Measurements from ENCODE around the gene CCS. TPM values are rescaled to one million over a fixed set of nuclear protein-coding genes. Genes with fewer than 3 reads are reported as not detected.

The CCS gene
- total and polyA plus RNA-seq, 2 experiments from 2014 or later, result 86.6 to 117 TPM

DNA sequence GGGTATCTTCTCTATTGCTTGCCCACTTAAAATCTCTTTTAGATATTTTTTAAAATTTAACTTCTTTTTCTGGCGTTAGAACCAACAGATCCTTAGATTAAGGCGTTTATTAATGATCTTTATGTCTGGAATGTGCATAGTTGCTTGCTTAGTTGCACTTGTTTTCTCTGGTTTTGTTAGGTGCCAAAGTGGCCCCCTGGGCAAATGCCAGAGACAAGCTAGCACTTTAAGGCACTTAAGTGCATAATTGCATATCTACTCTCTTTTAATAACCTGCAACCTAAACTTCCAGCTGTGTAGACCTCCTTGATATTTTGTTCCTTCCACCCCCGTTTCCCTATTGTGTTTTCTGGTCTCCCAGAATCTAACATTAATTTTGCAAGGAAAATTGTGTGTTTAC lies 48.8 kb downstream of the CCS start:
- Histone ChIP-seq H3K27ac (no peak overlapping the region), H3K36me3 (peaks cover 51% of the 10 kb centered on the region)
- TF ChIP-seq, protein P1, sequence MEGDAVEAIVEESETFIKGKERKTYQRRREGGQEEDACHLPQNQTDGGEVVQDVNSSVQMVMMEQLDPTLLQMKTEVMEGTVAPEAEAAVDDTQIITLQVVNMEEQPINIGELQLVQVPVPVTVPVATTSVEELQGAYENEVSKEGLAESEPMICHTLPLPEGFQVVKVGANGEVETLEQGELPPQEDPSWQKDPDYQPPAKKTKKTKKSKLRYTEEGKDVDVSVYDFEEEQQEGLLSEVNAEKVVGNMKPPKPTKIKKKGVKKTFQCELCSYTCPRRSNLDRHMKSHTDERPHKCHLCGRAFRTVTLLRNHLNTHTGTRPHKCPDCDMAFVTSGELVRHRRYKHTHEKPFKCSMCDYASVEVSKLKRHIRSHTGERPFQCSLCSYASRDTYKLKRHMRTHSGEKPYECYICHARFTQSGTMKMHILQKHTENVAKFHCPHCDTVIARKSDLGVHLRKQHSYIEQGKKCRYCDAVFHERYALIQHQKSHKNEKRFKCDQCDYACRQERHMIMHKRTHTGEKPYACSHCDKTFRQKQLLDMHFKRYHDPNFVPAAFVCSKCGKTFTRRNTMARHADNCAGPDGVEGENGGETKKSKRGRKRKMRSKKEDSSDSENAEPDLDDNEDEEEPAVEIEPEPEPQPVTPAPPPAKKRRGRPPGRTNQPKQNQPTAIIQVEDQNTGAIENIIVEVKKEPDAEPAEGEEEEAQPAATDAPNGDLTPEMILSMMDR (IDR thresholded peaks at IDR 0.05; ENCODE audit: low read depth, low read length), result no peak

DNA sequence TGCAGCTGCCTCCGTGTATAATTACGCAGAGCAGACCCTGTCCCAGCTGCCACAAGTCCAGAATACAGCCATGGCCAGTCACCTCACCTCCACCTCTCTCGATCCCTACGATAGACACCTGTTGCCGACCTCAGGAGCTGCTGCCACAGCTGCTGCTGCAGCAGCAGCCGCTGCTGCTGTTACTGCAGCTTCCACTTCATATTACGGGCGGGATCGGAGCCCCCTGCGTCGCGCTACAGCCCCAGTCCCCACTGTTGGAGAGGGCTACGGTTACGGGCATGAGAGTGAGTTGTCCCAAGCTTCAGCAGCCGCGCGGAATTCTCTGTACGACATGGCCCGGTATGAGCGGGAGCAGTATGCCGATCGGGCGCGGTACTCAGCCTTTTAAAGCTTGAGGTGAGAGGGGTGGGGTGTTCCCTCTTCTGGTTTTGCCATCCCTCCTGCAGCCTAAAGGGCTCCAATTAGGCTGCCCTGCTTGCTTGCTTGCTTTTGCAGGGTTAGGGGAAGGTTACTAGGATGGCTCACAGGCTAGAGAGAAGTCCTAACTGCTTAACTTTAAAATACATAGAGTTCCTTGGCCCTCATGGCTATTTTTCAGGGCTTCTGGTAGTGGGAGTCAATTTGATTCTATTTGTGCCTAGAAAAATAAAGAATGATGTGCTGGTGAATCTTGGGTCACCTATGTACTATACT lies 50.9 kb downstream of the CCS start:
- Histone ChIP-seq H3K4me1 (ENCODE audit: low read depth) (peaks cover 58% of the 10 kb centered on the region), H3K27ac (no peak overlapping the region), H3K27me3 (no peaks in the 10 kb centered on the region), H3K4me3 (no peak overlapping the region), H3K36me3 (peaks cover 54% of the 10 kb centered on the region), H3K9me3 (ENCODE audit: low read depth) (no peaks in the 10 kb centered on the region)
- DNase-seq (ENCODE audit: low read depth in 1 of 2, low spot score in 1 of 2), result no peak
- TF ChIP-seq, protein P1 (IDR thresholded peaks at IDR 0.05; ENCODE audit: low read depth, low read length), result no peak

More for the DNA sequence above, 48.8 kb downstream of the CCS start:
- Histone ChIP-seq H3K27me3 (no peaks in the 10 kb centered on the region), H3K9me3 (ENCODE audit: low read depth) (no peaks in the 10 kb centered on the region), H3K4me1 (ENCODE audit: low read depth) (peaks cover 67% of the 10 kb centered on the region), H3K4me3 (peak overlapping the region; percentile 93)
- DNase-seq (ENCODE audit: low read depth in 1 of 2, low spot score in 1 of 2), result no peak

DNA sequence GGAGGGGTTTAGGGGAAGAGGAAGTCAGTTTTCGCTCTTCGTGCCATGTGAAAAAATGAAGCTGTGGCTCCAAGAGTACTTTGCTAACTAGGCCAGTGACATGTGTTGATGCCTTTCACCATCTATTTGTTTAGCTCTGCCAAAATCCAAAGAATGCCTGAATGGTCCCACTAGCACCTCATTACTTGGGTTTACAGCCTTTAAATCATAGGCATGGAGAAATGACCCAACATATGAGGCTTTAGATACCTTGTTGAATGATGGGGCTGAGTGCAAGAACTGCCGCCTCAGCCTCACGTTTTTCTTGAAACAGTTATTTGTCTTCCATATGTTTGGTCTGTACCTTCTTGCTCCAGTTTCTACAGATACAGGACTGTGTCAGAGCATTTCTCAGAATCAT lies 53.8 kb downstream of the CCS start:
- H3K27me3 ChIP-seq, result no peaks in the 10 kb centered on the region
- H3K4me1 ChIP-seq (ENCODE audit: low read depth), result peaks cover 31% of the 10 kb centered on the region
- DNase-seq (ENCODE audit: low read depth in 1 of 2, low spot score in 1 of 2), result no peak
- peaks cover 52% of the 10 kb centered on the region for H3K36me3 ChIP-seq
- peak overlapping the region; percentile 30 for H3K27ac ChIP-seq
- no peak overlapping the region for H3K4me3 ChIP-seq
- no peaks in the 10 kb centered on the region for H3K9me3 ChIP-seq (ENCODE audit: low read depth)
- TF ChIP-seq, protein P1 (IDR thresholded peaks at IDR 0.05; ENCODE audit: low read depth, low read length), result no peak

DNA sequence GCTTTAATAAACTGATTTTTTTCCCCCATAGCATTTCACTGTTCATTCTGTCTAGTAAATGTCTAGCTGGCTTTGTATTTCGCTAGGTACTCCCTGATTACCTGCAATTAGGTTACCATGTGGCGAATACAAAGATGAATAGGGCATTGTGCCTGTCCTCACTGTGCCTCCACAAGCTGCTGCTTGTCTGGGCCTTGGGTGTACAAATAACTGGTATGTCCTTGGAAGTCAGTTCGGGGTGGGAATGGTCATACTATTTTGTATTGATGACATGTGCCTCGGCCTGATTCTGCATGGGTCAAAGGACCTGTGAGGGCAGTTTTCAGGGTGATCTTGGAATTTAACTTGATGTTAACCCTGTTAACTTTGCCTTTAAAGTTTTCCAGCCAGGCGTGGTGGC lies 56.9 kb downstream of the CCS start:
- Histone ChIP-seq H3K4me1 (ENCODE audit: low read depth) (peaks cover 2% of the 10 kb centered on the region), H3K27me3 (no peaks in the 10 kb centered on the region), H3K27ac (peak overlapping the region; percentile 34), H3K9me3 (ENCODE audit: low read depth) (no peaks in the 10 kb centered on the region), H3K4me3 (no peak overlapping the region), H3K36me3 (peaks cover 33% of the 10 kb centered on the region)
- TF ChIP-seq, protein P1 (IDR thresholded peaks at IDR 0.05; ENCODE audit: low read depth, low read length), result no peak
- no peak for DNase-seq (ENCODE audit: low read depth in 1 of 2, low spot score in 1 of 2)

DNA sequence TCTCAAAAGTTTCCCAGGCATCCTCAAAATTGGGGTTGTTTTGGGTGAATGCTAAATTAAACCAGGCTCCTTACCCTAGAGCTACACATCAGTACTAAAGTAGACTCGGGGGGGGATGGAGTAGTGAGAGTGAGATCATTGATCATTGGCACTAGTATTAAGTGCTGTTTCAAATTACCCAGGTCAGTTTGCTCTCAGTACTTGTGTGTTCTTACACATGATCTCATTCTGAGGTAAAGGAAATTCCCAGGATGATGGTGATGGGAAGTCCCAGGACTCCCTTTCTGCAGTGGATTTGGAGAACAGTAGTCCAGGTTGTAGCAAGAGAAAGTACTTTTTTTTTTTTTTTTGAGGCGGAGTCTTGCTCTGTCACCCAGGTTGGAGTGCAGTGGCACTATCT lies 58.0 kb downstream of the CCS start:
- DNase-seq (ENCODE audit: low read depth in 1 of 2, low spot score in 1 of 2), result no peak
- no peaks in the 10 kb centered on the region for H3K9me3 ChIP-seq (ENCODE audit: low read depth)
- H3K27ac ChIP-seq, result no peak overlapping the region
- TF ChIP-seq, protein P1 (IDR thresholded peaks at IDR 0.05; ENCODE audit: low read depth, low read length), result no peak
- H3K4me3 ChIP-seq, result no peak overlapping the region
- H3K4me1 ChIP-seq (ENCODE audit: low read depth), result no peaks in the 10 kb centered on the region
- peaks cover 23% of the 10 kb centered on the region for H3K36me3 ChIP-seq
- no peaks in the 10 kb centered on the region for H3K27me3 ChIP-seq

Data from cardiac muscle cell (in vitro differentiated cells and primary cell).